Spleen (tissue), 11 donors: ENCODE data around the gene ADAMTSL1. TPM values are rescaled to one million over a fixed set of nuclear protein-coding genes. Genes with fewer than 3 reads are reported as not detected.

ENCODE experiments used
- DNase-seq: peaks from one replicate; pipeline ENCODE4 v3.0.0-alpha.2; 2020
- H3K27ac ChIP-seq, 8 donors: fragments of 200-600 bp; sonication (generic) in 7 of 8; 1 replicate in 4 of 8; 2 replicates in 4 of 8; pipeline versions ENCODE4 v1.5.0 to v1.8.0; 2016 to 2021; ENCODE audit warnings: inconsistent platforms in 4 of 8, mild to moderate bottlenecking in 4 of 8, moderate library complexity in 1 of 8
- H3K27me3 ChIP-seq, 7 donors: fragments of 200-600 bp; sonication (generic) in 6 of 7; replicated peaks in 1 of 7; 1 replicate in 4 of 7; 2 replicates in 3 of 7; pipeline versions ENCODE4 v1.5.0 to v1.8.0; 2016 to 2021; ENCODE audit warnings: inconsistent platforms in 3 of 7, mild to moderate bottlenecking in 1 of 7
- H3K36me3 ChIP-seq, 6 donors: fragments of 200-600 bp; sonication (generic) in 5 of 6; 1 replicate in 4 of 6; 2 replicates in 2 of 6; pipeline versions ENCODE4 v1.5.0 to v1.8.0; 2016 to 2021; ENCODE audit warnings: inconsistent platforms in 2 of 6
- H3K4me1 ChIP-seq, 6 donors: fragments of 200-600 bp; sonication (generic) in 5 of 6; 1 replicate in 3 of 6; 2 replicates in 3 of 6; pipeline versions ENCODE4 v1.5.0 to v1.8.0; 2016 to 2021; ENCODE audit warnings: inconsistent platforms in 3 of 6
- H3K4me3 ChIP-seq, 8 donors: fragments of 200-600 bp; sonication (generic) in 7 of 8; 1 replicate in 4 of 8; 2 replicates in 4 of 8; pipeline versions ENCODE4 v1.5.0 to v1.8.0; 2016 to 2021; ENCODE audit warnings: inconsistent platforms in 4 of 8, mild to moderate bottlenecking in 4 of 8, moderate library complexity in 2 of 8
- H3K9me3 ChIP-seq, 8 donors: fragments of 200-600 bp; sonication (generic) in 7 of 8; 1 replicate in 4 of 8; 2 replicates in 4 of 8; pipeline versions ENCODE4 v1.5.0 to v1.8.0; 2016 to 2021; ENCODE audit warnings: inconsistent platforms in 4 of 8
- POLR2A ChIP-seq, 3 donors: fragments of 450-650 bp; IDR thresholded peaks; one replicate each; pipeline ENCODE4 v1.5.1; 2017; ENCODE audit warnings: antibody characterized with exemption in 3 of 3, mild to moderate bottlenecking in 1 of 3
- POLR2AphosphoS5 ChIP-seq, 3 donors: sonication (generic); formaldehyde crosslinking; IDR thresholded peaks; one replicate each; pipeline ENCODE4 v1.5.1; 2017; ENCODE audit warnings: antibody characterized with exemption in 3 of 3
- WGBS, 5 donors: extraction: QIAGEN DNeasy Blood & Tissue Kit in 3 of 5; methylation state at CpG; one replicate each; pipeline versions ENCODE4 v1.1.5 to v1.1.7; 2013 to 2018; 5-methylcytosine and 5-hydroxymethylcytosine counted together
- intact Hi-C: fragments of 100-400 bp; cut with DNase I; formaldehyde crosslinking; loops from one replicate; pipeline ENCODE4 v1.15.0; 2023; ENCODE audit warnings: low total_unique reads
- polyA plus RNA-seq, 3 donors: library from polyadenylated mRNA; stranded (reverse); fragments of 200-250 nt; gene quantifications; one replicate each; pipeline ENCODE4 v1.2.1, GENCODE V29; 2013
- total RNA-seq, 7 donors: library from RNA; depleted of rRNA in 3 of 7; stranded (reverse); fragments of >200 nt in 3 of 7; fragmentation: NEBNext Ultra II Directional in 4 of 7; extraction: Animal tissue kit (Norgen Biotek cat#: 25700) in 4 of 7; gene quantifications; one replicate each; pipeline versions ENCODE4 v1.1.0 to v1.2.1, GENCODE V29; 2016 to 2021
- TF ChIP-seq, protein P1 (sequence below), 11 experiments: fragments of 200-600 bp in 7 of 11; fragments of 450-650 bp in 4 of 11; sonication (generic) in 4 of 11; IDR thresholded peaks in 8 of 11; conservative IDR thresholded peaks in 3 of 11; 1 replicate in 7 of 11; 2 replicates in 4 of 11; pipeline versions ENCODE4 v1.4.0 to v1.8.0; 2016 to 2021; ENCODE audit warnings: antibody characterized with exemption in 11 of 11, inconsistent platforms in 4 of 11, mild to moderate bottlenecking in 1 of 11
- donor health status: healthy with polysubstance abuse.
- donor health status: DM: no; HTN: no; CAD: no; lungs with moderate emphysema.
- donor health status: DM: no; HTN: no; CAD: no.
- donor health status: Bipolar disorder and iron deficiency.
- donor health status: healthy.
- donor health status: DM: no; HTN: no; CAD: no.
- donor health status: DM: yes; HTN: yes; CAD: no.

The ADAMTSL1 gene
- total and polyA plus RNA-seq, 10 donors, result 0.35 to 5.3 (median 2.2) TPM

DNA sequence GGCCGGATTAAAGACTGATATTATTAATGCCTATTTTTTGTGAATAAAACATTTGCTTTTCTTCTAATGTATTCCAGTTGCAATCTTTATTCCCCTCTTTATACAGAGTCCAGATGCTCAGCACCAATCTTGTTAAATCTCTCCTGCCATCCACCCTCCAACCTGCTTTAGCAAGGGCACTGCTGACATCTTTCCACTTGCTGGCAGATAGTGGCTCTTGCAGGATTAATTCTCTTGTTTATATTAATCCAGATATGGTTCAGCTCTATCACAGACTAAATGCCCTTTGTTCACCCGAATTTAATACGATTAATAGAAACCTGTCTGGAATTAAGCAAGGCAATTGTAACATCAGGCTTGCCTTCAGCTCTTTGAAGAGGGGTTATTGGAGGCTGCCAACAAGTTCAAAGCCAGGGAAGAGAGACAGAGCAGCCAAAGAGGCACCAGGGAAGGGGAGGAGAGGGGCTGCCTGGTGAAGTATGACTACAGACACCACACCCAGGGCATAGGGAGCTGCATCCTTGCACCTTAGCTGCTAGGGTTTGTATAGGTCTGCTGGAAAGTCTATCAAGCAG lies 322.8 kb downstream of the ADAMTSL1 start:
- TF ChIP-seq POLR2AphosphoS5 (IDR thresholded peaks at IDR 0.05), result no peak
- no peak for TF ChIP-seq POLR2A (IDR thresholded peaks at IDR 0.05)
- TF ChIP-seq, protein P1, sequence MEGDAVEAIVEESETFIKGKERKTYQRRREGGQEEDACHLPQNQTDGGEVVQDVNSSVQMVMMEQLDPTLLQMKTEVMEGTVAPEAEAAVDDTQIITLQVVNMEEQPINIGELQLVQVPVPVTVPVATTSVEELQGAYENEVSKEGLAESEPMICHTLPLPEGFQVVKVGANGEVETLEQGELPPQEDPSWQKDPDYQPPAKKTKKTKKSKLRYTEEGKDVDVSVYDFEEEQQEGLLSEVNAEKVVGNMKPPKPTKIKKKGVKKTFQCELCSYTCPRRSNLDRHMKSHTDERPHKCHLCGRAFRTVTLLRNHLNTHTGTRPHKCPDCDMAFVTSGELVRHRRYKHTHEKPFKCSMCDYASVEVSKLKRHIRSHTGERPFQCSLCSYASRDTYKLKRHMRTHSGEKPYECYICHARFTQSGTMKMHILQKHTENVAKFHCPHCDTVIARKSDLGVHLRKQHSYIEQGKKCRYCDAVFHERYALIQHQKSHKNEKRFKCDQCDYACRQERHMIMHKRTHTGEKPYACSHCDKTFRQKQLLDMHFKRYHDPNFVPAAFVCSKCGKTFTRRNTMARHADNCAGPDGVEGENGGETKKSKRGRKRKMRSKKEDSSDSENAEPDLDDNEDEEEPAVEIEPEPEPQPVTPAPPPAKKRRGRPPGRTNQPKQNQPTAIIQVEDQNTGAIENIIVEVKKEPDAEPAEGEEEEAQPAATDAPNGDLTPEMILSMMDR (IDR thresholded peaks at IDR 0.05 in 8 of 11, conservative IDR thresholded peaks at IDR 0.05 in 3 of 11), result no peak
- Histone ChIP-seq H3K27me3 (no peaks in the 10 kb centered on the region), H3K9me3 (peaks cover 0 to 6% (median 0%) of the 10 kb centered on the region in 8 donors), H3K4me3 (no peak overlapping the region), H3K36me3 (no peaks in the 10 kb centered on the region), H3K27ac (no peak overlapping the region), H3K4me1 (no peaks in the 10 kb centered on the region)
- intact Hi-C loops, result no loop called here
- DNase-seq, result no peak
- 85 to 95% (median 93%) methylated on average over 3 of the region's 3 CpGs for WGBS, 5 donors

DNA sequence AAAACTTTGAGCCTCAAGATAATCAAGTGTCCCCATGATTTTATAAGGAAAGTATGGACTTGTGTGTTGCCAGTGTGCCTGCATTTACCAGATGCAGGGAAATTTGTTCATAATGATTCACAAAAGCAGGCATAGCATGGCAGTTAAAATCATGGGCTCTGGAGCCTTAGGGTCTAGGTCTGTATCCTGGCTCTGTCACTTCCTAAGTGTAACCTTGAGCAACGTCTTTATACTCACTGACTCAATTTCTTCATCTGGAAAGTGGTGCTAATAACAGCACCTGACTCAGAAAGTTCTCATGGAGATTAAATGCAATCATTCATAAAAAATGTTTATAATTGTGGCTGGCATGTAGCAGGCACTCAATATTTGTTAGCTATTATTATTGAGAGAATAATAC lies 324.2 kb downstream of the ADAMTSL1 start:
- Histone ChIP-seq H3K27ac (no peak overlapping the region), H3K9me3 (peaks cover 0 to 6% (median 0%) of the 10 kb centered on the region in 8 donors), H3K4me3 (no peak overlapping the region), H3K4me1 (no peaks in the 10 kb centered on the region), H3K36me3 (no peaks in the 10 kb centered on the region), H3K27me3 (no peaks in the 10 kb centered on the region)
- TF ChIP-seq POLR2A (IDR thresholded peaks at IDR 0.05) (no peak), POLR2AphosphoS5 (IDR thresholded peaks at IDR 0.05) (no peak)
- TF ChIP-seq, protein P1 (IDR thresholded peaks at IDR 0.05 in 8 of 11, conservative IDR thresholded peaks at IDR 0.05 in 3 of 11), result no peak
- intact Hi-C loops, result no loop called here
- DNase-seq, result no peak
- WGBS, 5 donors, result 28 to 69% (median 53%) methylated on average over 1 of the region's 1 CpG

DNA sequence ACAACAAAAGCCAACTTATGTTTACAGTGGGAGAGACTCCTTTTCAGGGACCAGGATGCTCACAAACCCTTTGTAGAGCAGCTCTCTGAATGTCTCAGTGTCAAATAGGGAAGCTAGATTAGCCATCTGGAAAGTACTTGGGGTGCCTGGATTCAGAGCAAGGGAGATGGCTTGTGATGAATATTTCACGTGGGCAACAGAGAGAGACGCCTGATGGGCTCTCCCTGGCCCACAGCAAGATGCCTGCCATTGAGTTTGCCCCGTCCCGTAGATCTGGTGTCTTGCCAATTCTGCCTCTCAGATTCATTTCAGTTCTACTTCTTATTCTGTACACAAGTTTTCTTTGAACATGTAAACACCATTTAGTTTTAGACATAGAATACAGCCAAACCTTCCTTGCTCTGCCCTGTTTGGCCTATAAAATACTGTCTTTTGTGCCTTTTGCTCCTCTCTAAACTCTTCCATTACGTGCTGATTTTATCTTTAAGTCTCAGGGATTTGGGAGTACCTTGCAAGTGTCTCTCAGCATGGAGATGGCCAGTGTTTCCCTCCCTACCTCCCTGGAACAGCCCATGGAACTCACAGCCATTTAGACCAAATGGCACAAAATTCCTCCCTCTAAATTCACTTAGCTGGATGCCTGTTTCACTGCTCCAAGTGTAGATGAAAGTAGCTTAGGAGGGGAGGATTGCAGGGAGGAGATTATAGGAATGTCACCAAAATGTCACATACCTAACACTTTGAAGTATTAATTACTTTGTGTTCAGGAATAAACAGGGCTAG lies 324.7 kb downstream of the ADAMTSL1 start:
- TF ChIP-seq POLR2AphosphoS5 (IDR thresholded peaks at IDR 0.05) (no peak), POLR2A (IDR thresholded peaks at IDR 0.05) (no peak)
- TF ChIP-seq, protein P1 (IDR thresholded peaks at IDR 0.05 in 8 of 11, conservative IDR thresholded peaks at IDR 0.05 in 3 of 11), result no peak
- no peak for DNase-seq
- Histone ChIP-seq H3K4me3 (no peak overlapping the region), H3K36me3 (no peaks in the 10 kb centered on the region), H3K4me1 (no peaks in the 10 kb centered on the region), H3K27me3 (no peaks in the 10 kb centered on the region), H3K9me3 (peaks cover 0 to 6% (median 0%) of the 10 kb centered on the region in 8 donors), H3K27ac (no peak overlapping the region)
- 78 to 88% (median 85%) methylated on average over 5 of the region's 5 CpGs for WGBS, 5 donors
- intact Hi-C loops, result no loop called here

DNA sequence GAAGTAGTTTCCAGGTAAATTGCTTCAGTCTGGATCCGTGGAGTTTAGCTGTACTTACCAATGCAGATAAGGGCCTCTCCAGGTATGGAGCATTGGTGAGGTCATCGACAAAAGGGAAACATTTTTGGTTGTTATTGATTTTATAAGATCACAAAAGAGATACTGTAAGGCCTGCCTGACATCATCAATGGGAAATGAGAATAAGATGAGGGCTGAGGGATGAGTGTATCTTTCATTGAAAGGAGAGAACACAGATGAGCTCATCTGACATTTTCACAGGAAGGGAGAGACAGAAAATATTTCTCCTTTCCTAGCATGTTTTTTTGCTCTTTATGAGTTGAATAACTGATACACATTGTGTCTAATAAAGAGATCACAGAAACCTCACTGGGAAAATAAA lies 325.5 kb downstream of the ADAMTSL1 start:
- 76 to 87% (median 82%) methylated on average over 2 of the region's 2 CpGs for WGBS, 5 donors
- no peak for TF ChIP-seq POLR2A (IDR thresholded peaks at IDR 0.05)
- TF ChIP-seq, protein P1 (IDR thresholded peaks at IDR 0.05 in 8 of 11, conservative IDR thresholded peaks at IDR 0.05 in 3 of 11), result no peak
- TF ChIP-seq POLR2AphosphoS5 (IDR thresholded peaks at IDR 0.05), result no peak
- Histone ChIP-seq H3K36me3 (no peaks in the 10 kb centered on the region), H3K27ac (no peak overlapping the region), H3K4me3 (no peak overlapping the region), H3K27me3 (no peaks in the 10 kb centered on the region), H3K9me3 (peaks cover 0 to 6% (median 0%) of the 10 kb centered on the region in 8 donors), H3K4me1 (no peaks in the 10 kb centered on the region)
- no peak for DNase-seq
- intact Hi-C loops, result no loop called here
